BLaER1 treated with 17β-estradiol and CSF1 and Interleukin-3, amounts not matched to agents 10 nM and 100 nM (cell line): ENCODE results near the gene GPATCH2L.

Experiments
- H3K27ac ChIP-seq, 11 experiments: shearing (Covaris generic); formaldehyde crosslinking; 2 replicates each; pipeline ENCODE4 v1.8.1; 2022
- H3K27me3 ChIP-seq, 11 experiments: shearing (Covaris generic); formaldehyde crosslinking; 2 replicates each; pipeline ENCODE4 v1.8.1; 2022
- H3K36me3 ChIP-seq, 11 experiments: shearing (Covaris generic); formaldehyde crosslinking; 2 replicates each; pipeline ENCODE4 v1.8.1; 2022
- H3K4me1 ChIP-seq, 10 experiments: shearing (Covaris generic); formaldehyde crosslinking; 2 replicates each; pipeline ENCODE4 v1.8.1; 2022
- H3K4me2 ChIP-seq, 11 experiments: shearing (Covaris generic); formaldehyde crosslinking; 2 replicates each; pipeline ENCODE4 v1.8.1; 2022
- H3K4me3 ChIP-seq, 10 experiments: shearing (Covaris generic); formaldehyde crosslinking; 2 replicates each; pipeline ENCODE4 v1.8.1; 2022
- H3K9ac ChIP-seq, 11 experiments: shearing (Covaris generic); formaldehyde crosslinking; 2 replicates each; pipeline ENCODE4 v1.8.1; 2022
- H3K9me3 ChIP-seq, 11 experiments: shearing (Covaris generic); formaldehyde crosslinking; replicated peaks in 1 of 11; 2 replicates each; pipeline ENCODE4 v1.8.1; 2022
- H4K20me1 ChIP-seq, 11 experiments: shearing (Covaris generic); formaldehyde crosslinking; 2 replicates each; pipeline ENCODE4 v1.8.1; 2022
- Cebpa-rat ChIP-seq, 11 experiments: shearing (Covaris generic); IDR thresholded peaks; 2 replicates each; pipeline ENCODE4 v1.8.1; 2022

Gene GPATCH2L

GRCh38 chr14:76152333-76152681, 585 bp downstream of the GPATCH2L start:
- H3K9ac ChIP-seq: peak overlapping the region; percentile 90 to 99 (median 96)
- H3K9me3 ChIP-seq: peaks cover 0 to 11% (median 0%) of the 10 kb centered on the region in 11 experiments; a peak in 2 of 22 replicates
- TF ChIP-seq Cebpa-rat (IDR thresholded peaks at IDR 0.05): no peak
- peak overlapping the region; percentile 85 to 99 (median 94) for H3K4me2 ChIP-seq
- H3K36me3 ChIP-seq: peaks cover 28 to 36% (median 33%) of the 10 kb centered on the region in 11 experiments
- peaks cover 45 to 50% (median 47%) of the 10 kb centered on the region in 11 experiments for H4K20me1 ChIP-seq
- H3K27me3 ChIP-seq: no peaks in the 10 kb centered on the region
- H3K4me1 ChIP-seq: peaks cover 43 to 55% (median 49%) of the 10 kb centered on the region in 10 experiments
- H3K4me3 ChIP-seq: peak overlapping the region; percentile 85 to 98 (median 94)
- H3K27ac ChIP-seq: peak overlapping the region; percentile 92 to 99 (median 96)

DNA sequence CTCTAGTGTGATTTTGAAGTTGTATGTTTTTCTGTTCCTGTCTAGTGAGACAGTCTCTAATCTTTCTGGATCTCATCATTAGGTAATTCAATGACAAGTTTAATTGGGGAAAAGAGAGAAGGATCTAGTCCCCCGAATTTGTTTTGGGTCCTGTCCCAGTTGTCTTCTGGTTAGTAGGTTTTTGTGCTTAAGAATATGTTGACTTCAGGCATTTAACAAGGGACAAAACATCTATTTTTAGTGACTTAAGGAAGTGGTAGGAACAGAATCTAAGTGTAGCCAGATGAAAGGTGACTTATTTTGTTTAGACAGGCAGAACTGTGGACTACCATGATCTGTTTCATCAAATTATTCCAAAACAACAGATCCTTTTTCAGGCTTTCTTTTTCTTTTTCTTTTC, 2.2 kb downstream of the GPATCH2L start:
- Histone ChIP-seq H3K9ac (peak overlapping the region in 6 of 11 experiments; percentile 10 to 99 (median 96); a peak in 7 of 22 replicates), H3K9me3 (peaks cover 0 to 15% (median 11%) of the 10 kb centered on the region in 11 experiments; a peak in 17 of 22 replicates), H3K4me2 (peak overlapping the region; percentile 85 to 99 (median 94)), H3K4me3 (peak overlapping the region in 6 of 10 experiments; percentile 36 to 98 (median 94); a peak in 9 of 20 replicates), H3K27ac (peak overlapping the region in 3 of 11 experiments; percentile 17 to 99 (median 94); a peak in 4 of 22 replicates), H4K20me1 (peaks cover 51 to 65% (median 63%) of the 10 kb centered on the region in 11 experiments), H3K27me3 (no peaks in the 10 kb centered on the region), H3K4me1 (peaks cover 43 to 65% (median 51%) of the 10 kb centered on the region in 10 experiments), H3K36me3 (peaks cover 39 to 52% (median 49%) of the 10 kb centered on the region in 11 experiments)
- no peak for TF ChIP-seq Cebpa-rat (IDR thresholded peaks at IDR 0.05)

DNA sequence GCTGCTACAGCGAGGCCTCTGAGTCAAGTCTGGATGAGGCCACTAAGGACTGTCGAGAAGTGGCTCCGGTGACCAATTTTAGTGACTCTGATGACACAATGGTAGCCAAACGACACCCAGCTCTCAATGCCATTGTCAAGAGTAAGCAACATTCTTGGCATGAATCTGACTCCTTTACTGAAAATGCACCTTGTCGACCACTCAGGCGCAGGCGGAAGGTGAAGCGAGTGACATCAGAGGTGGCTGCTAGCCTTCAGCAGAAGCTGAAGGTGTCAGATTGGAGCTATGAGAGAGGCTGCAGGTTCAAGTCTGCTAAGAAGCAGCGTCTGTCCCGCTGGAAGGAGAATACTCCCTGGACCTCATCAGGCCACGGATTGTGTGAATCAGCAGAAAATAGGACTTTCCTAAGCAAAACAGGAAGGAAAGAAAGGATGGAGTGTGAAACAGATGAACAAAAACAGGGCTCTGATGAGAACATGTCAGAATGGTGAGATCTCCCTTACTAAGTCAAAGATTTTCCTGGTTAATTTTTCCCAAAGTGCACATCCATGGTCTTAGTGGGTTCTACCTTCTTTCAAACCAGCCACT, 2.9 kb downstream of the GPATCH2L start:
- peaks cover 43 to 65% (median 51%) of the 10 kb centered on the region in 10 experiments for H3K4me1 ChIP-seq

GRCh38 chr14:76163668-76164363, 12.1 kb downstream of the GPATCH2L start:
- H3K4me2 ChIP-seq: no peak overlapping the region
- TF ChIP-seq Cebpa-rat (IDR thresholded peaks at IDR 0.05): no peak
- no peak overlapping the region for H3K9ac ChIP-seq
- no peak overlapping the region for H3K27ac ChIP-seq
- no peaks in the 10 kb centered on the region for H3K27me3 ChIP-seq
- H3K9me3 ChIP-seq: peaks cover 0 to 13% (median 8%) of the 10 kb centered on the region in 11 experiments; a peak in 15 of 22 replicates
- H4K20me1 ChIP-seq: peaks cover 47 to 100% (median 92%) of the 10 kb centered on the region in 11 experiments
- peaks cover 0 to 20% (median 0%) of the 10 kb centered on the region in 10 experiments; a peak in 1 of 20 replicates for H3K4me1 ChIP-seq
- H3K4me3 ChIP-seq: no peak overlapping the region
- H3K36me3 ChIP-seq: peaks cover 85 to 100% (median 95%) of the 10 kb centered on the region in 11 experiments

More for the DNA sequence above, 2.9 kb downstream of the GPATCH2L start:
- Histone ChIP-seq H3K27me3 (no peaks in the 10 kb centered on the region), H3K27ac (peak overlapping the region in 3 of 11 experiments; percentile 7 to 17 (median 14); a peak in 3 of 22 replicates), H3K4me2 (peak overlapping the region; percentile 85 to 99 (median 94)), H3K36me3 (peaks cover 46 to 59% (median 56%) of the 10 kb centered on the region in 11 experiments), H3K4me3 (peak overlapping the region; percentile 7 to 98 (median 40); a peak in 15 of 20 replicates), H3K9me3 (peaks cover 0 to 22% (median 16%) of the 10 kb centered on the region in 11 experiments; a peak in 17 of 22 replicates), H3K9ac (peak overlapping the region in 8 of 11 experiments; percentile 2 to 96 (median 29); a peak in 9 of 22 replicates), H4K20me1 (peaks cover 51 to 72% (median 70%) of the 10 kb centered on the region in 11 experiments)
- TF ChIP-seq Cebpa-rat (IDR thresholded peaks at IDR 0.05): no peak

DNA sequence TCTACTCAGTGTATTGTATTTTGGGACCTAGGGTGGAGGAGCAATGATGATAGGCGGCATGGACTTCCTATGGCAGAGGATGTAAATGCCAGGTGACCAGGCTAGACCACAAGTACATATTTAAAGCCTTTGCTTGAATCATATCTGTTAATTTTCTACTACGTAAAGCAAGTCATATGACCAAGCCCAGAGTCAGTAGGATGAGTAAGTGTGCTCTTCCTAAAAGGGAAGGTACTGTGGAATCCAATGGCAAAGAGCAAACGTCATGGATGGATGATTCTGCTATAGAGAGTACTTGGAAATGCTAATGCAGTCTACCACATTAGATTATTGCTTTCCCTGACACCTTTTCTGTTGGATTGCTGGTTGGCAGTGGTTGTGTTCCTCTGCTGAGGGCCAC, 16.8 kb downstream of the GPATCH2L start:
- Histone ChIP-seq H3K4me1 (peaks cover 0 to 10% (median 0%) of the 10 kb centered on the region in 10 experiments; a peak in 1 of 20 replicates), H3K27ac (no peak overlapping the region), H3K4me3 (no peak overlapping the region), H3K27me3 (no peaks in the 10 kb centered on the region), H4K20me1 (peaks cover 54 to 100% (median 84%) of the 10 kb centered on the region in 11 experiments; a peak in 20 of 22 replicates), H3K9me3 (peaks cover 0 to 3% (median 0%) of the 10 kb centered on the region in 11 experiments; a peak in 2 of 22 replicates), H3K9ac (no peak overlapping the region), H3K36me3 (peaks cover 93 to 100% (median 98%) of the 10 kb centered on the region in 11 experiments), H3K4me2 (no peak overlapping the region; a peak in 1 of 22 replicates)
- no peak for TF ChIP-seq Cebpa-rat (IDR thresholded peaks at IDR 0.05)

GRCh38 chr14:76169776-76170175, 18.1 kb downstream of the GPATCH2L start:
- Histone ChIP-seq H3K9me3 (no peaks in the 10 kb centered on the region), H3K27ac (no peak overlapping the region), H3K4me3 (no peak overlapping the region), H4K20me1 (peaks cover 42 to 99% (median 83%) of the 10 kb centered on the region in 11 experiments; a peak in 20 of 22 replicates), H3K9ac (no peak overlapping the region), H3K27me3 (no peaks in the 10 kb centered on the region), H3K4me2 (no peak overlapping the region), H3K4me1 (peaks cover 0 to 4% (median 0%) of the 10 kb centered on the region in 10 experiments; a peak in 1 of 20 replicates), H3K36me3 (peaks cover 93 to 100% (median 99%) of the 10 kb centered on the region in 11 experiments)
- TF ChIP-seq Cebpa-rat (IDR thresholded peaks at IDR 0.05): no peak

DNA sequence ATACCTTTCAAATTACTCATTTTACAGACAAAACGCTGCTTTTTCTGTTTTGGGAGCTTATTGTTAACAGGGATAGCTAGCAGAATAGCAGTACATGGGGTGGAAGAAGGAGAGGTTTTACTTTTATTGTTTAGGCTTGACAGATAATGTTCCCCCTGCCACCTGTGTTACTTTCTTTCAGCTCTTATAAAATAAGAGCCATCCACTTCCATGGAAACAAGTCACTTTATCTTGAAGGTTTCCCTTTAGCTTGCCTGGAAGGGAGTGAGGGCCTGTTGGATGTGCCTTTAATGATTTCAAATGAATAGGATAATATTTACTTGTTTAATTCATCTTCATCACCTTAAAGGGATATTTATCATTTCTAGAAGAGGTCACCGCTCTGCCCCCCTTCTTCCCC, 23.3 kb downstream of the GPATCH2L start:
- Histone ChIP-seq H3K4me1 (no peaks in the 10 kb centered on the region), H3K4me2 (no peak overlapping the region), H3K36me3 (peaks cover 98 to 100% (median 99%) of the 10 kb centered on the region in 11 experiments), H3K27ac (no peak overlapping the region), H3K27me3 (no peaks in the 10 kb centered on the region), H3K4me3 (no peak overlapping the region), H4K20me1 (peaks cover 31 to 73% (median 51%) of the 10 kb centered on the region in 11 experiments; a peak in 18 of 22 replicates), H3K9me3 (no peaks in the 10 kb centered on the region), H3K9ac (no peak overlapping the region)
- TF ChIP-seq Cebpa-rat (IDR thresholded peaks at IDR 0.05): no peak

DNA sequence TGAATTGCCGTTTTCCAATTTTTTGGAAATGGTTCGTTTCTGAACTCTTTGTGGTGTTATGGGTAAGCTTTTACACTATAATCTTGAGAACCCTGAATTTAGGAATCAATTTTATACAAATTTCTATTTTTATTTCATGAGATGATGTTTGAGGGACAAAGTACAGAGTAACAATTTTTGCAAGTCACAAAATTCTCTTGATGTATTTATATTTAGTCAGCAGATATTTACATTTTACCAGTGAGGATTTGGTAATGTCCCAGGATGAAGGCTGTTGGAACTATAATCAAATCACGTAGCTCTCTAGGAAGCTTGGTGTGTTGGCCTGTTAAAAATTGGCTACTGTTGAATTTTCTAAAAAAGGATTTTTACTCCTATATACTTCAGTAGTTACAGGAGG, 24.2 kb downstream of the GPATCH2L start:
- Histone ChIP-seq H3K27me3 (no peaks in the 10 kb centered on the region), H3K4me3 (no peak overlapping the region), H4K20me1 (peaks cover 25 to 73% (median 42%) of the 10 kb centered on the region in 11 experiments; a peak in 17 of 22 replicates), H3K4me2 (no peak overlapping the region), H3K9ac (no peak overlapping the region), H3K36me3 (peaks cover 98 to 100% (median 99%) of the 10 kb centered on the region in 11 experiments), H3K27ac (no peak overlapping the region), H3K9me3 (no peaks in the 10 kb centered on the region), H3K4me1 (no peaks in the 10 kb centered on the region)
- TF ChIP-seq Cebpa-rat (IDR thresholded peaks at IDR 0.05): no peak
